Chondrocyte (in vitro differentiated cells): ENCODE results near the gene TBC1D22B. TPM values are rescaled to one million over a fixed set of nuclear protein-coding genes. Genes with fewer than 3 reads are reported as not detected.
"Not testable (repeated sequence)": the region's sequence is repeated elsewhere in the genome, so short reads cannot be mapped to it uniquely, and the experiment has no call there.

Experiments used
- DNase-seq: peaks from one replicate; pipeline ENCODE4 v3.0.0; 2021; ENCODE audit warnings: mixed read lengths, low spot score
- H3K27ac Mint-ChIP-seq: one replicate; pipeline ENCODE4 v1.8.0; 2021; ENCODE audit warnings: mild to moderate bottlenecking, moderate library complexity, mixed read lengths; ENCODE audit not compliant: unreplicated experiment
- H3K27me3 Mint-ChIP-seq: 2 replicates; pipeline ENCODE4 v1.8.0; 2021; ENCODE audit warnings: low read depth, mixed read lengths
- H3K36me3 Mint-ChIP-seq: 2 replicates; pipeline ENCODE4 v1.8.0; 2021; ENCODE audit warnings: low read depth, mixed read lengths
- H3K4me1 Mint-ChIP-seq: 2 replicates; pipeline ENCODE4 v1.8.0; 2021; ENCODE audit warnings: low read depth, mild to moderate bottlenecking, mixed read lengths
- H3K4me3 Mint-ChIP-seq: one replicate; pipeline ENCODE4 v1.8.0; 2021; ENCODE audit warnings: mild to moderate bottlenecking, moderate library complexity, mixed read lengths; ENCODE audit not compliant: unreplicated experiment
- H3K9me3 Mint-ChIP-seq: 2 replicates; pipeline ENCODE4 v1.8.0; 2021; ENCODE audit warnings: low read depth, mixed read lengths
- total RNA-seq: library from RNA; stranded (reverse); gene quantifications from 3 replicates; pipeline ENCODE4 v1.2.1, GENCODE V29; 2021
- TF ChIP-seq, protein P1 (sequence below): fragments of 200-600 bp; sonication (generic); IDR thresholded peaks from 2 replicates; pipeline ENCODE4 v1.5.0; 2021; ENCODE audit warnings: antibody characterized with exemption, mild to moderate bottlenecking, moderate library complexity

Gene TBC1D22B
- total RNA-seq, 1 donor from 2014 or later, result 11.5 TPM

DNA sequence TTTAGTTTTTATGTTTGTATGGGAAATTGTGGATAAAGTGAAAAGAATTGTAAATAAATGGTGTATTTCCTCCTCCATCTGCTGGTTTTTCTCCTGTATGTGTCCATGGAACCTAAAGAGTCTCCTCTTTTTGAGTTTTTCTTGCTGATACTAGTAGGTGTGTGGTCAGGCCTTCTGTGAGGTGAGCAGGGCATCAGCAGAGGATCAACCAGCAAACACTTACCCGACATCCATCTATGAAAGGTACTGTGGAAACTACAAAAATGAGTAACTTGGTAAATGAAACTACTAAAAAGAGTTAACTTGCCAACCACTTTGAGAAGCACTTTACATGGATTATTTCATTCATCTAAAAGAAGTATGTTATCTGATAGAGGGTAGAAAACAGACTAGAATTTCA is 75.3 kb downstream of the TBC1D22B start:
- H3K4me3 Mint-ChIP-seq, result no peak overlapping the region
- H3K27ac Mint-ChIP-seq, result no peak overlapping the region
- peaks cover 18% of the 10 kb centered on the region for H3K36me3 Mint-ChIP-seq
- no peaks in the 10 kb centered on the region for H3K9me3 Mint-ChIP-seq
- no peak for DNase-seq
- no peaks in the 10 kb centered on the region for H3K27me3 Mint-ChIP-seq
- TF ChIP-seq, protein P1, sequence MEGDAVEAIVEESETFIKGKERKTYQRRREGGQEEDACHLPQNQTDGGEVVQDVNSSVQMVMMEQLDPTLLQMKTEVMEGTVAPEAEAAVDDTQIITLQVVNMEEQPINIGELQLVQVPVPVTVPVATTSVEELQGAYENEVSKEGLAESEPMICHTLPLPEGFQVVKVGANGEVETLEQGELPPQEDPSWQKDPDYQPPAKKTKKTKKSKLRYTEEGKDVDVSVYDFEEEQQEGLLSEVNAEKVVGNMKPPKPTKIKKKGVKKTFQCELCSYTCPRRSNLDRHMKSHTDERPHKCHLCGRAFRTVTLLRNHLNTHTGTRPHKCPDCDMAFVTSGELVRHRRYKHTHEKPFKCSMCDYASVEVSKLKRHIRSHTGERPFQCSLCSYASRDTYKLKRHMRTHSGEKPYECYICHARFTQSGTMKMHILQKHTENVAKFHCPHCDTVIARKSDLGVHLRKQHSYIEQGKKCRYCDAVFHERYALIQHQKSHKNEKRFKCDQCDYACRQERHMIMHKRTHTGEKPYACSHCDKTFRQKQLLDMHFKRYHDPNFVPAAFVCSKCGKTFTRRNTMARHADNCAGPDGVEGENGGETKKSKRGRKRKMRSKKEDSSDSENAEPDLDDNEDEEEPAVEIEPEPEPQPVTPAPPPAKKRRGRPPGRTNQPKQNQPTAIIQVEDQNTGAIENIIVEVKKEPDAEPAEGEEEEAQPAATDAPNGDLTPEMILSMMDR, result no peak
- H3K4me1 Mint-ChIP-seq, result peaks cover 3% of the 10 kb centered on the region

DNA sequence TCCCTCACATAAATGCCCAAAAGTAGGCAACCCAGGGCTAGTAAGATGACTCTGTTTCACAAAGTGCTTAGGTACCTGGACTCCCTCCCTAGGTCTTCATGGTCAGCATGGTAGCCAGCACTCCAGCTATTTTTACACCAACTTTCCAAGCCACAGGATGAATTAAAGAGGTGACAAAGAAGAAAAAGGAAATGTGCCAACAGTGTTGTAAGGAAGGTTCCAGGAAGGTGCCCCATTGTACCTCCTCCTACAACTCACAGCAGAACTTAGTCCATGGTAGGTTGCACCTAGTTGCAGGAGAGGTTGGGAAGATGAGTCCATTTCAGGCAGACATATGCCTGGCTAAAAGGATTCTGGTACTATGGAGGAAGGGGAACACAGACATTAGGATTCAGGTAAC is 76.5 kb downstream of the TBC1D22B start:
- Mint-ChIP-seq H3K4me3 (no peak overlapping the region), H3K9me3 (no peaks in the 10 kb centered on the region), H3K36me3 (peaks cover 18% of the 10 kb centered on the region), H3K27me3 (no peaks in the 10 kb centered on the region), H3K27ac (no peak overlapping the region), H3K4me1 (peaks cover 2% of the 10 kb centered on the region)
- TF ChIP-seq, protein P1, result no peak
- no peak for DNase-seq

DNA sequence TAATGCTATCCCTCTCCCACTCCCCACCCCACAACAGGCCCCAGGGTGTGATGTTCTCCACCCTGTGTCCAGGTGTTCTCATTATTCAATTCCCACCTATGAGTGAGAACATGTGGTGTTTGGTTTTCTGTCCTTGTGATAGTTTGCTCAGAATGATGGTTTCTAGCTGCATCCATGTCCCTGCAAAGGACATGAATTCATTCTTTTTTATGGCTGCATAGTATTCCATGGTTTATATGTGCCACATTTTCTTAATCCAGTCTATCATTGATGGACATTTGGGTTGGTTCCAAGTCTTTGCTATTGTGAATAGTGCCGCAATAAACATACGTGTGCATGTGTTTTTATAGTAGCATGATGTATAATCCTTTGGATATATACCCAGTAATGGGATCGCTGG is 80.7 kb downstream of the TBC1D22B start:
- H3K4me1 Mint-ChIP-seq, DNase-seq, H3K27me3 Mint-ChIP-seq, H3K9me3 Mint-ChIP-seq, H3K27ac Mint-ChIP-seq, H3K4me3 Mint-ChIP-seq, H3K36me3 Mint-ChIP-seq: not testable (repeated sequence)

DNA sequence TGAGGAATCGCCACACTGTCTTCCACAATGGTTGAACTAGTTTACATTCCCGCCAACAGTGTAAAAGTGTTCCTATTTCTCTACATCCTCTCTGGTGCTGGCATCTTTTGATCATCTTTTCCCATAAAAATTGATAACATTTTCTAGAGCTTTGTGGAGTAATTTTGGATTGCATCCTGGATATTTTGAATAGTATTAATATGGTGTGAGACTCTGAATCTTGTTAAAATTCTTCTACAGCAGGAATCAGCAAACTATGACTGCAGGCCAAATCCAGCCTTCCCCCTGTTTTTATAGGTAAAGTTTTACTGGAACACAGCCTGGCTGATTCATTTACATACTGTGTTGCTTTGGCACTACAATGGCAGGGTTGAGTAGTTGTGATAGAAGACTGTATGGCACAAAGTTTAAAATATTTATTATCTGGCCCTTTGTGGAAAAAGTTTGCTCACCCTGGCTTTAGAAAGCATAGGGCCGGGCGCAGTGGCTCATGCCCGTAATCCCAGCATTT is 81.2 kb downstream of the TBC1D22B start:
- Mint-ChIP-seq H3K36me3 (peaks cover 4% of the 10 kb centered on the region), H3K4me1 (no peaks in the 10 kb centered on the region), H3K9me3 (no peaks in the 10 kb centered on the region), H3K27me3 (no peaks in the 10 kb centered on the region), H3K27ac (no peak overlapping the region), H3K4me3 (no peak overlapping the region)
- DNase-seq, result no peak
- TF ChIP-seq, protein P1, result no peak

DNA sequence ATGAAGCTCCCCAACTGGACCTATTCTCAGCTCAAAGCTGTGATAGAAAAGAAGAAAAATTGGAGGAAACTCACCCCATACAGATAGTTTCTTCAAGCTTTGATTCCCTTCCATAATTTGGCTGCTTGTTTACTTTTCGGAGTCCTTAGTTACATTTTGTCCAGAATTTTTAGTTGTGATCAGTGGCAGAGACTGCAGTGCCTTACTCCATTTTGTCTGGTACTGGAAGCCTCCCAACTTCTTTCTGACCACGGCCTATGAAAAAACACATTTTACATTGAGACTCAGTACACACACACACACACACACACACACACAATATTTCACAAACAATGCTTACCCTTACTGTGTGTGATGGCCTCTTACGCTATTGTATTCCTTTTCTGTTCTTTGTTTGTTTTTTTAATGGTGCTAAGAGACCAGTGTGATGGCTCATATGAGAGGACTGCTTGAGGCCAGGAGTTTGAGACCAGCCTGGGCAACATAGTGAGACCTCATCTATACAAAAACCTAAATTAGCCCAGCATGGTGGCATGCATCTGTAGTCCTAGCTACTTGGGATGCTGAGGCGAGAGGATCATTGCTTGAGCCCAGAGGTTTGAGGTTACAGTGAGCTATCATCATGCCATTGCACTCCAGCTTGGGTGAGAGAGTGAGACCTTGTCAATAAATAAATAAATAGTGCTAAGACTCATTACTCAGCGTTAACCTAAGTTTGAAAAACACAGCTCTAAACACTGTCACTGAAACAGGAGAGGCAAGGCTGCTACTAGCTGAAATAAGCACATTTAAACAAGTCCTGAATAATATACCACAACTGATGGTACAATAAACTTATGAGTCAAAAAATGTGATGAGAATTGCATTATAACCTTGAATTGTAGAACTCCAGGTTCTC is 82.4 kb downstream of the TBC1D22B start:
- no peaks in the 10 kb centered on the region for H3K27me3 Mint-ChIP-seq
- TF ChIP-seq, protein P1, result no peak
- no peak overlapping the region for H3K27ac Mint-ChIP-seq
- no peak for DNase-seq
- peaks cover 1% of the 10 kb centered on the region for H3K36me3 Mint-ChIP-seq
- H3K9me3 Mint-ChIP-seq, result no peaks in the 10 kb centered on the region
- no peak overlapping the region for H3K4me3 Mint-ChIP-seq
- no peaks in the 10 kb centered on the region for H3K4me1 Mint-ChIP-seq

DNA sequence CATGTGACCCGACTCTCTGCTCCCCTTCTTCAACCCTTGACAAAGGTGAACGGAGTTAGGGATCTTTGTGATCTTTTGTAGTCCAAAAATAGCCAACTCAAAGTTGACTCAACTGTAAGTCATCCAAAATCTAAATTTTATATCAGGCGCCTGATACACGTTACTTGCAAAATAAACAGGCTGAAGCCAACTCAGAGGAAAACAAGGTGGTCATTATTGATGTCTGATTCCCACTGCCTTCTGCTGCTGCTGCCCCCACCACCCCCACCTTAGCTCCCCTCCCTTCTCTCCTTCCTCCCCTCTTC is 83.0 kb downstream of the TBC1D22B start:
- no peak for DNase-seq
- peaks cover 1% of the 10 kb centered on the region for H3K36me3 Mint-ChIP-seq
- no peak overlapping the region for H3K27ac Mint-ChIP-seq
- no peaks in the 10 kb centered on the region for H3K27me3 Mint-ChIP-seq
- H3K4me1 Mint-ChIP-seq, result no peaks in the 10 kb centered on the region
- no peak overlapping the region for H3K4me3 Mint-ChIP-seq
- TF ChIP-seq, protein P1, result no peak
- H3K9me3 Mint-ChIP-seq, result no peaks in the 10 kb centered on the region
